H9 (cell line): ENCODE results near the gene NXN. TPM values are rescaled to one million over a fixed set of nuclear protein-coding genes. Genes with fewer than 3 reads are reported as not detected.

Source experiments
- DNase-seq: peaks from one replicate; pipeline ENCODE4 v3.0.0-alpha.2; 2017
- H2AFZ ChIP-seq: one replicate; pipeline ENCODE4 v1.6.1; 2013; ENCODE audit warnings: mild to moderate bottlenecking, low read length, control low read depth, moderate library complexity
- H2AK5ac ChIP-seq: 2 replicates; pipeline ENCODE4 v1.6.1; 2013; ENCODE audit warnings: low read length, control low read depth, mixed read lengths; ENCODE audit not compliant: insufficient read length
- H2BK120ac ChIP-seq: one replicate; pipeline ENCODE4 v1.6.1; 2013; ENCODE audit warnings: low read depth, mild to moderate bottlenecking, low read length, control low read depth, inconsistent platforms; ENCODE audit not compliant: poor library complexity, severe bottlenecking
- H2BK12ac ChIP-seq: 2 replicates; pipeline ENCODE4 v1.6.1; 2013; ENCODE audit warnings: low read length, control low read depth, mixed read lengths, low read depth; ENCODE audit not compliant: insufficient read length
- H2BK15ac ChIP-seq: 2 replicates; pipeline ENCODE4 v1.6.1; 2013; ENCODE audit warnings: low read depth, low read length, control low read depth
- H2BK20ac ChIP-seq: one replicate; pipeline ENCODE4 v1.6.1; 2013; ENCODE audit warnings: low read depth, mild to moderate bottlenecking, low read length, control low read depth, inconsistent platforms; ENCODE audit not compliant: poor library complexity, severe bottlenecking
- H2BK5ac ChIP-seq: 2 replicates; pipeline ENCODE4 v1.6.1; 2013; ENCODE audit warnings: low read length, control low read depth, mixed read lengths; ENCODE audit not compliant: insufficient read length
- H3K14ac ChIP-seq: 2 replicates; pipeline ENCODE4 v1.6.1; 2013; ENCODE audit warnings: low read length, control low read depth; ENCODE audit not compliant: insufficient read depth
- H3K18ac ChIP-seq: 2 replicates; pipeline ENCODE4 v1.6.1; 2013; ENCODE audit warnings: low read depth, mild to moderate bottlenecking, mixed read lengths, low read length, control low read depth; ENCODE audit not compliant: insufficient read length
- H3K23ac ChIP-seq: 2 replicates; pipeline ENCODE4 v1.6.1; 2013; ENCODE audit warnings: low read length, control low read depth, mixed read lengths, low read depth; ENCODE audit not compliant: insufficient read length
- H3K23me2 ChIP-seq: 2 replicates; pipeline ENCODE4 v1.6.1; 2013; ENCODE audit warnings: low read depth, mild to moderate bottlenecking, mixed read lengths, low read length, control low read depth; ENCODE audit not compliant: insufficient read length, poor library complexity, severe bottlenecking
- H3K27ac ChIP-seq: 2 replicates; pipeline ENCODE4 v1.5.1; 2013; ENCODE audit warnings: low read length, control low read depth, mixed read lengths, low read depth; ENCODE audit not compliant: insufficient read length
- H3K27me3 ChIP-seq: 2 replicates; pipeline ENCODE4 v1.6.1; 2013; ENCODE audit warnings: low read length, control low read depth, inconsistent platforms; ENCODE audit not compliant: insufficient read depth
- H3K4ac ChIP-seq: 2 replicates; pipeline ENCODE4 v1.6.1; 2013; ENCODE audit warnings: low read depth, mild to moderate bottlenecking, control low read depth, inconsistent platforms, low read length, moderate library complexity
- H3K4me1 ChIP-seq: 2 replicates; pipeline ENCODE4 v1.6.1; 2013; ENCODE audit warnings: low read length, control low read depth, inconsistent platforms; ENCODE audit not compliant: insufficient read depth
- H3K4me2 ChIP-seq: 2 replicates; pipeline ENCODE4 v1.6.1; 2013; ENCODE audit warnings: low read length, control low read depth, mixed read lengths; ENCODE audit not compliant: insufficient read length, insufficient read depth
- H3K56ac ChIP-seq: 2 replicates; pipeline ENCODE4 v1.6.1; 2013; ENCODE audit warnings: low read depth, mild to moderate bottlenecking, mixed read lengths, low read length, control low read depth; ENCODE audit not compliant: insufficient read length
- H3K79me1 ChIP-seq: 2 replicates; pipeline ENCODE4 v1.6.1; 2013; ENCODE audit warnings: low read depth, mild to moderate bottlenecking, moderate library complexity, low read length, control low read depth, inconsistent platforms; ENCODE audit not compliant: insufficient read depth, poor library complexity, severe bottlenecking
- H3K79me2 ChIP-seq: 2 replicates; pipeline ENCODE4 v1.6.1; 2013; ENCODE audit warnings: low read length, control low read depth, inconsistent platforms; ENCODE audit not compliant: insufficient read depth
- H3K9ac ChIP-seq: 2 replicates; pipeline ENCODE4 v1.6.1; 2013; ENCODE audit warnings: low read length, control low read depth, mixed read lengths; ENCODE audit not compliant: insufficient read length; ENCODE audit errors: extremely low read depth
- H3K9me3 ChIP-seq: one replicate; pipeline ENCODE4 v1.6.1; 2013; ENCODE audit warnings: low read depth, low read length, inconsistent platforms; ENCODE audit not compliant: control insufficient read depth
- H3T11ph ChIP-seq: one replicate; pipeline ENCODE4 v1.6.1; 2013; ENCODE audit warnings: mild to moderate bottlenecking, low read length, control low read depth, inconsistent platforms
- H4K20me1 ChIP-seq: one replicate; pipeline ENCODE4 v1.6.1; 2013; ENCODE audit not compliant: control insufficient read depth, insufficient read length, insufficient read depth
- H4K5ac ChIP-seq: 2 replicates; pipeline ENCODE4 v1.6.1; 2013; ENCODE audit warnings: low read depth, mild to moderate bottlenecking, mixed read lengths, low read length, control low read depth; ENCODE audit not compliant: insufficient read length
- H4K8ac ChIP-seq: replicated peaks from 2 replicates; pipeline ENCODE4 v1.6.1; 2013; ENCODE audit warnings: low read length, control low read depth, mixed read lengths, low read depth; ENCODE audit not compliant: insufficient read length
- H4K91ac ChIP-seq: 2 replicates; pipeline ENCODE4 v1.6.1; 2013; ENCODE audit warnings: low read depth, mild to moderate bottlenecking, moderate library complexity, mixed read lengths, low read length, control low read depth; ENCODE audit not compliant: insufficient read length
- H3K27ac Mint-ChIP-seq, 3 experiments: 2 replicates in 2 of 3; 3 replicates in 1 of 3; pipeline ENCODE4 v1.8.0; 2020 to 2021; ENCODE audit warnings: mixed read lengths in 3 of 3, mild to moderate bottlenecking in 1 of 3, moderate library complexity in 1 of 3
- H3K27me3 Mint-ChIP-seq: 2 replicates; pipeline ENCODE4 v1.8.0; 2021; ENCODE audit warnings: low read depth, mild to moderate bottlenecking, moderate library complexity, mixed read lengths
- H3K36me3 Mint-ChIP-seq, 3 experiments: 2 replicates in 2 of 3; 3 replicates in 1 of 3; pipeline ENCODE4 v1.8.0; 2020 to 2021; ENCODE audit warnings: low read depth in 3 of 3, mixed read lengths in 3 of 3; ENCODE audit not compliant: insufficient read depth in 1 of 3
- H3K4me1 Mint-ChIP-seq, 2 experiments: 2 replicates each; pipeline ENCODE4 v1.8.0; 2020; ENCODE audit warnings: mixed read lengths in 2 of 2
- H3K4me3 Mint-ChIP-seq, 2 experiments: 2 replicates in 1 of 2; 3 replicates in 1 of 2; pipeline ENCODE4 v1.8.0; 2020 to 2021; ENCODE audit warnings: mild to moderate bottlenecking in 2 of 2, mixed read lengths in 2 of 2, moderate library complexity in 1 of 2
- H3K9me3 Mint-ChIP-seq, 2 experiments: 2 replicates in 1 of 2; 3 replicates in 1 of 2; pipeline ENCODE4 v1.8.0; 2020; ENCODE audit warnings: mild to moderate bottlenecking in 2 of 2, mixed read lengths in 2 of 2, moderate library complexity in 1 of 2
- CTCF ChIP-seq: fragments of 200-600 bp; sonication (generic); conservative IDR thresholded peaks from 3 replicates; pipeline ENCODE4 v1.8.0; 2021; ENCODE audit warnings: antibody characterized with exemption, mild to moderate bottlenecking
- WGBS: extraction: QIAGEN DNeasy Blood & Tissue Kit; methylation state at CpG from one replicate; pipeline ENCODE4 v1.1.7; 2013; ENCODE audit warnings: missing lambda C conversion rate, low lambda C conversion rate, mixed read lengths; ENCODE audit not compliant: insufficient read length; ENCODE audit errors: extremely low coverage; 5-methylcytosine and 5-hydroxymethylcytosine counted together
- total RNA-seq: library from RNA; stranded (reverse); gene quantifications from 2 replicates; pipeline ENCODE4 v1.2.1, GENCODE V29; 2021

The NXN gene
- total RNA-seq, 1 experiment from 2014 or later: 93.6 TPM

- no peak overlapping the region for H3K9ac ChIP-seq
- H2BK5ac ChIP-seq: no peak overlapping the region
- H3K9me3 Mint-ChIP-seq: no peaks in the 10 kb centered on the region
- H3T11ph ChIP-seq: no peak overlapping the region
- H3K27me3 Mint-ChIP-seq: no peaks in the 10 kb centered on the region
- peaks cover 3% of the 10 kb centered on the region; the same call in 1 of the 2 replicates for H3K27me3 ChIP-seq
- no peak overlapping the region for H2BK12ac ChIP-seq
- H3K4me3 Mint-ChIP-seq: no peak overlapping the region
- H4K20me1 ChIP-seq: no peaks in the 10 kb centered on the region
- no peak overlapping the region for H2AFZ ChIP-seq
- H3K27ac ChIP-seq: no peak overlapping the region
- H3K4me2 ChIP-seq: no peak overlapping the region
- H3K9me3 ChIP-seq: no peaks in the 10 kb centered on the region
- no peak overlapping the region for H4K8ac ChIP-seq
- peaks cover 51 to 53% of the 10 kb centered on the region in 2 experiments for H3K4me1 Mint-ChIP-seq
- peaks cover 6% of the 10 kb centered on the region; the same call in 1 of the 2 replicates for H3K4me1 ChIP-seq
- no peak overlapping the region for H3K14ac ChIP-seq
- peaks cover 0 to 3% (median 3%) of the 10 kb centered on the region in 3 experiments; a peak in 3 of 7 replicates for H3K36me3 Mint-ChIP-seq
- H3K18ac ChIP-seq: no peak overlapping the region
- no peak overlapping the region for H4K5ac ChIP-seq
- peak overlapping the region; percentile 65 to 79 (median 75); a peak in 6 of 7 replicates for H3K27ac Mint-ChIP-seq
- TF ChIP-seq CTCF: no peak
- no peak overlapping the region for H4K91ac ChIP-seq
- H3K56ac ChIP-seq: no peak overlapping the region
- H2BK20ac ChIP-seq: no peak overlapping the region
- no peak overlapping the region for H3K4ac ChIP-seq
- no CpG with 5 or more reads among the region's 12 CpGs for WGBS
- H3K23ac ChIP-seq: no peak overlapping the region
- no peak for DNase-seq
- H3K79me1 ChIP-seq: peaks cover 10% of the 10 kb centered on the region
- H2BK15ac ChIP-seq: no peak overlapping the region
- no peaks in the 10 kb centered on the region for H3K23me2 ChIP-seq
- no peak overlapping the region for H2AK5ac ChIP-seq
- H2BK120ac ChIP-seq: no peak overlapping the region
- H3K79me2 ChIP-seq: peaks cover 4% of the 10 kb centered on the region; the same call in 1 of the 2 replicates
Measured at GRCh38 chr17:883586-883962, 96.0 kb downstream of the NXN start.
